Measurements from ENCODE around the gene PTPRN.
A peak's percentile ranks its signal among the peaks of the same experiment; 100 is the strongest.

Gene PTPRN

GRCh38 chr2:219309278-219309677 is at the start of gene PTPRN:
PTPRN (minus strand) TSS chr2:219309401; CDS start chr2:219309332, 69 bp downstream.
- peaks cover 78% of the 10 kb centered on the region for H3K27me3 Mint-ChIP-seq (ENCODE audit: low read depth)
- H3K36me3 Mint-ChIP-seq (ENCODE audit: low read depth), result no peaks in the 10 kb centered on the region
- H3K27ac Mint-ChIP-seq, result no peak within 1 kb of the TSS
- peaks cover 4% of the 10 kb centered on the region for H3K9me3 Mint-ChIP-seq
- no peaks in the 10 kb centered on the region for H3K4me1 Mint-ChIP-seq
- peak within 1 kb of the TSS in 2 of 3 experiments; percentile 42 to 66 for H3K4me3 Mint-ChIP-seq
- no peak for TF ChIP-seq CTCF (IDR thresholded peaks at IDR 0.05; ENCODE audit: unreplicated experiment in 3 of 3)

- H3K9me3 Mint-ChIP-seq, result no peaks in the 10 kb centered on the region
- peaks cover 4% of the 10 kb centered on the region for H3K4me1 Mint-ChIP-seq
- peak overlapping the region in 2 of 3 experiments; percentile 42 to 52 for H3K4me3 Mint-ChIP-seq
- H3K27me3 Mint-ChIP-seq (ENCODE audit: low read depth), result peaks cover 90% of the 10 kb centered on the region
- TF ChIP-seq CTCF (IDR thresholded peaks at IDR 0.05; ENCODE audit: unreplicated experiment in 3 of 3), result no peak
- no peak overlapping the region for H3K27ac Mint-ChIP-seq
- no peaks in the 10 kb centered on the region for H3K36me3 Mint-ChIP-seq (ENCODE audit: low read depth)
Measured at GRCh38 chr2:219358170-219359075, 49.2 kb upstream of the PTPRN start.

GRCh38 chr2:219356834-219357233 is 47.6 kb upstream of the PTPRN start:
- TF ChIP-seq CTCF (IDR thresholded peaks at IDR 0.05; ENCODE audit: unreplicated experiment in 3 of 3), result no peak
- Mint-ChIP-seq H3K9me3 (no peaks in the 10 kb centered on the region), H3K36me3 (ENCODE audit: low read depth) (no peaks in the 10 kb centered on the region), H3K27me3 (ENCODE audit: low read depth) (peaks cover 89% of the 10 kb centered on the region), H3K27ac (no peak overlapping the region), H3K4me3 (no peak overlapping the region), H3K4me1 (no peaks in the 10 kb centered on the region)

- Mint-ChIP-seq H3K36me3 (ENCODE audit: low read depth) (no peaks in the 10 kb centered on the region), H3K4me3 (no peak overlapping the region), H3K4me1 (no peaks in the 10 kb centered on the region), H3K27ac (no peak overlapping the region), H3K9me3 (no peaks in the 10 kb centered on the region), H3K27me3 (ENCODE audit: low read depth) (peaks cover 91% of the 10 kb centered on the region)
- TF ChIP-seq CTCF (IDR thresholded peaks at IDR 0.05; ENCODE audit: unreplicated experiment in 3 of 3), result no peak
Measured at GRCh38 chr2:219354582-219354981, 45.4 kb upstream of the PTPRN start.

- H3K9me3 Mint-ChIP-seq, result no peaks in the 10 kb centered on the region
- no peaks in the 10 kb centered on the region for H3K4me1 Mint-ChIP-seq
- TF ChIP-seq CTCF (IDR thresholded peaks at IDR 0.05; ENCODE audit: unreplicated experiment in 3 of 3), result no peak
- H3K27ac Mint-ChIP-seq, result no peak overlapping the region
- H3K27me3 Mint-ChIP-seq (ENCODE audit: low read depth), result peaks cover 89% of the 10 kb centered on the region
- no peak overlapping the region for H3K4me3 Mint-ChIP-seq
- H3K36me3 Mint-ChIP-seq (ENCODE audit: low read depth), result no peaks in the 10 kb centered on the region
Measured at GRCh38 chr2:219353129-219353528, 43.9 kb upstream of the PTPRN start.
